Skeletal muscle tissue (tissue), 4 donors: ENCODE data around the gene CXCL11. TPM values are rescaled to one million over a fixed set of nuclear protein-coding genes. Genes with fewer than 3 reads are reported as not detected.
"Not testable (repeated sequence)": the region's sequence is repeated elsewhere in the genome, so short reads cannot be mapped to it uniquely, and the experiment has no call there.

Experiments used
- H3K27ac ChIP-seq: one replicate; pipeline ENCODE4 v1.7.0; 2013; ENCODE audit warnings: mild to moderate bottlenecking, low read depth, low read length, inconsistent platforms
- H3K27me3 ChIP-seq, 3 donors: one replicate each; pipeline ENCODE4 v1.7.0; 2013; ENCODE audit warnings: low read length in 3 of 3; ENCODE audit not compliant: control insufficient read depth in 3 of 3, insufficient read depth in 3 of 3
- H3K36me3 ChIP-seq, 3 donors: one replicate each; pipeline ENCODE4 v1.7.0; 2013; ENCODE audit warnings: low read length in 3 of 3; ENCODE audit not compliant: control insufficient read depth in 3 of 3, insufficient read depth in 3 of 3
- H3K4me1 ChIP-seq, 3 donors: one replicate each; pipeline ENCODE4 v1.7.0; 2013; ENCODE audit warnings: low read length in 3 of 3, mild to moderate bottlenecking in 3 of 3; ENCODE audit not compliant: control insufficient read depth in 3 of 3, insufficient read depth in 3 of 3
- H3K4me3 ChIP-seq, 3 donors: one replicate each; pipeline ENCODE4 v1.7.0; 2013; ENCODE audit warnings: low read length in 3 of 3
- H3K9ac ChIP-seq, 3 donors: one replicate each; pipeline ENCODE4 v1.7.0; 2013; ENCODE audit warnings: low read length in 3 of 3, mild to moderate bottlenecking in 3 of 3, moderate library complexity in 2 of 3, low read depth in 1 of 3
- H3K9me3 ChIP-seq, 3 donors: one replicate each; pipeline ENCODE4 v1.7.0; 2013; ENCODE audit warnings: low read length in 3 of 3; ENCODE audit not compliant: control insufficient read depth in 3 of 3
- total RNA-seq: library from RNA; depleted of rRNA; stranded (reverse); fragments of >200 nt; gene quantifications from one replicate; pipeline ENCODE4 v1.2.3, GENCODE V29; 2014
- donor health status: Osteomylitis.

The CXCL11 gene
- total RNA-seq, 1 donor from 2014 or later, result 0.52 TPM

- H3K27me3 ChIP-seq, result no peaks in the 10 kb centered on the region
- no peaks in the 10 kb centered on the region for H3K36me3 ChIP-seq
- no peaks in the 10 kb centered on the region for H3K9me3 ChIP-seq
- no peaks in the 10 kb centered on the region for H3K4me1 ChIP-seq
- H3K27ac ChIP-seq, result no peak overlapping the region
- no peak overlapping the region for H3K4me3 ChIP-seq
- H3K9ac ChIP-seq, result no peak overlapping the region
These were observed 26.1 kb upstream of the CXCL11 start for GRCh38 chr4:76061982-76062381.

GRCh38 chr4:76061421-76061820 is 25.6 kb upstream of the CXCL11 start:
- H3K9me3 ChIP-seq, result no peaks in the 10 kb centered on the region
- H3K4me3 ChIP-seq, result no peak overlapping the region
- no peak overlapping the region for H3K27ac ChIP-seq
- no peaks in the 10 kb centered on the region for H3K27me3 ChIP-seq
- no peaks in the 10 kb centered on the region for H3K4me1 ChIP-seq
- no peak overlapping the region for H3K9ac ChIP-seq
- no peaks in the 10 kb centered on the region for H3K36me3 ChIP-seq

GRCh38 chr4:76060506-76060905 is 24.6 kb upstream of the CXCL11 start:
- no peak overlapping the region for H3K27ac ChIP-seq
- H3K36me3 ChIP-seq, result no peaks in the 10 kb centered on the region
- H3K9ac ChIP-seq, result no peak overlapping the region
- H3K4me1 ChIP-seq, result no peaks in the 10 kb centered on the region
- no peak overlapping the region for H3K4me3 ChIP-seq
- H3K9me3 ChIP-seq, result no peaks in the 10 kb centered on the region
- H3K27me3 ChIP-seq, result no peaks in the 10 kb centered on the region

GRCh38 chr4:76059750-76060149 is 23.9 kb upstream of the CXCL11 start:
- Histone ChIP-seq H3K4me1 (no peaks in the 10 kb centered on the region), H3K27me3 (peaks cover 0 to 3% (median 0%) of the 10 kb centered on the region in 3 donors), H3K4me3 (no peak overlapping the region), H3K9ac (no peak overlapping the region), H3K9me3 (no peaks in the 10 kb centered on the region), H3K36me3 (no peaks in the 10 kb centered on the region), H3K27ac (no peak overlapping the region)

GRCh38 chr4:76058888-76059426 is 23.1 kb upstream of the CXCL11 start:
- Histone ChIP-seq H3K36me3 (no peaks in the 10 kb centered on the region), H3K27ac (no peak overlapping the region), H3K9me3 (no peaks in the 10 kb centered on the region), H3K27me3 (peaks cover 0 to 3% (median 0%) of the 10 kb centered on the region in 3 donors), H3K4me1 (no peaks in the 10 kb centered on the region), H3K4me3 (no peak overlapping the region), H3K9ac (no peak overlapping the region)

- Histone ChIP-seq H3K27ac (no peak overlapping the region), H3K27me3 (peaks cover 0 to 7% (median 2%) of the 10 kb centered on the region in 3 donors), H3K36me3 (no peaks in the 10 kb centered on the region)
These were observed 22.4 kb upstream of the CXCL11 start for GRCh38 chr4:76058302-76058701.

GRCh38 chr4:76055421-76055820 is 19.6 kb upstream of the CXCL11 start:
- Histone ChIP-seq H3K4me1 (no peaks in the 10 kb centered on the region), H3K27ac (no peak overlapping the region), H3K27me3 (peaks cover 0 to 7% (median 2%) of the 10 kb centered on the region in 3 donors), H3K9me3 (no peaks in the 10 kb centered on the region), H3K36me3 (no peaks in the 10 kb centered on the region), H3K9ac (no peak overlapping the region), H3K4me3 (no peak overlapping the region)

More at GRCh38 chr4:76058302-76058701, 22.4 kb upstream of the CXCL11 start:
- Histone ChIP-seq H3K4me1 (no peaks in the 10 kb centered on the region), H3K9me3 (no peaks in the 10 kb centered on the region), H3K4me3 (no peak overlapping the region), H3K9ac (no peak overlapping the region)

- no peak overlapping the region for H3K4me3 ChIP-seq
- H3K9me3 ChIP-seq, result no peaks in the 10 kb centered on the region
- H3K4me1 ChIP-seq, result no peaks in the 10 kb centered on the region
- no peak overlapping the region for H3K9ac ChIP-seq
- peaks cover 0 to 7% (median 2%) of the 10 kb centered on the region in 3 donors for H3K27me3 ChIP-seq
- H3K36me3 ChIP-seq, result no peaks in the 10 kb centered on the region
- H3K27ac ChIP-seq, result no peak overlapping the region
These were observed 19.1 kb upstream of the CXCL11 start for GRCh38 chr4:76055016-76055415.

- Histone ChIP-seq H3K9me3 (no peaks in the 10 kb centered on the region), H3K4me1 (no peaks in the 10 kb centered on the region), H3K36me3 (no peaks in the 10 kb centered on the region), H3K9ac (no peak overlapping the region), H3K27me3 (peaks cover 0 to 7% (median 2%) of the 10 kb centered on the region in 3 donors), H3K4me3 (no peak overlapping the region), H3K27ac (no peak overlapping the region)
These were observed 17.9 kb upstream of the CXCL11 start for GRCh38 chr4:76053730-76054129.

GRCh38 chr4:76050560-76051050 is 14.7 kb upstream of the CXCL11 start:
- not testable (repeated sequence) for H3K36me3 ChIP-seq, H3K9me3 ChIP-seq, H3K4me1 ChIP-seq, H3K27me3 ChIP-seq, H3K27ac ChIP-seq, H3K4me3 ChIP-seq, H3K9ac ChIP-seq
